ENCODE data around the gene DAAM1.

Gene DAAM1

GRCh38 chr14:59176765-59177164 is 11.7 kb upstream of the DAAM1 start:
- H3K36me3 ChIP-seq (ENCODE audit: control insufficient read depth in 4 of 4, insufficient read depth in 4 of 4, low read length in 3 of 4), result no peaks in the 10 kb centered on the region
- H3K4me1 ChIP-seq (ENCODE audit: control extremely low read depth in 1 of 4, control insufficient read depth in 4 of 4, insufficient read depth in 4 of 4, low read length in 3 of 4), result peaks cover 0 to 16% (median 6%) of the 10 kb centered on the region in 4 experiments
- no peak overlapping the region for H3K27ac ChIP-seq (ENCODE audit: insufficient read depth in 1 of 2, low read depth in 1 of 2, low read length in 2 of 2, poor library complexity in 1 of 2, severe bottlenecking in 2 of 2)
- ChIA-PET POLR2A (no interaction called here), CTCF (interaction anchor here (0.9 to 1.2 kb wide), 2 partner anchors 8 to 12 kb away, joined by 3 to 7 read pairs; partner anchors contain the start of gene DAAM1)
- no peak for DNase-seq
- H3K9me3 ChIP-seq (ENCODE audit: control extremely low read depth in 1 of 5, control insufficient read depth in 4 of 5, insufficient read depth in 2 of 5, low read depth in 1 of 5, low read length in 4 of 5), result no peaks in the 10 kb centered on the region
- no peaks in the 10 kb centered on the region for H3K27me3 ChIP-seq (replicated peaks in 2 of 5; ENCODE audit: control insufficient read depth in 4 of 5, insufficient read depth in 5 of 5, low read length in 4 of 5)
- no peak overlapping the region for H3K4me3 ChIP-seq (ENCODE audit: control insufficient read depth in 1 of 7, extremely low read depth in 1 of 7, insufficient read depth in 4 of 7, low read depth in 2 of 7, low read length in 6 of 7)
- no CpG with 5 or more reads among the region's 1 CpG for WGBS (ENCODE audit: insufficient coverage)

GRCh38 chr14:59177262-59177661 is 11.2 kb upstream of the DAAM1 start:
- no peaks in the 10 kb centered on the region for H3K27me3 ChIP-seq (replicated peaks in 2 of 5; ENCODE audit: control insufficient read depth in 4 of 5, insufficient read depth in 5 of 5, low read length in 4 of 5)
- no peak for DNase-seq
- H3K9me3 ChIP-seq (ENCODE audit: control extremely low read depth in 1 of 5, control insufficient read depth in 4 of 5, insufficient read depth in 2 of 5, low read depth in 1 of 5, low read length in 4 of 5), result no peaks in the 10 kb centered on the region
- peaks cover 0 to 11% (median 6%) of the 10 kb centered on the region in 4 experiments for H3K4me1 ChIP-seq (ENCODE audit: control extremely low read depth in 1 of 4, control insufficient read depth in 4 of 4, insufficient read depth in 4 of 4, low read length in 3 of 4)
- no peak overlapping the region for H3K27ac ChIP-seq (ENCODE audit: insufficient read depth in 1 of 2, low read depth in 1 of 2, low read length in 2 of 2, poor library complexity in 1 of 2, severe bottlenecking in 2 of 2)
- POLR2A ChIA-PET, result no interaction called here
- no peaks in the 10 kb centered on the region for H3K36me3 ChIP-seq (ENCODE audit: control insufficient read depth in 4 of 4, insufficient read depth in 4 of 4, low read length in 3 of 4)
- CTCF ChIA-PET, result no interaction called here
- WGBS (ENCODE audit: insufficient coverage), result 100% methylated on average over 2 of the region's 2 CpGs
- H3K4me3 ChIP-seq (ENCODE audit: control insufficient read depth in 1 of 7, extremely low read depth in 1 of 7, insufficient read depth in 4 of 7, low read depth in 2 of 7, low read length in 6 of 7), result no peak overlapping the region

- CTCF ChIA-PET, result interaction anchor here (0.7 kb wide), 1 partner anchor 63 kb away, joined by 3 read pairs; no protein-coding TSS in a partner anchor
- POLR2A ChIA-PET, result no interaction called here
- Histone ChIP-seq H3K9me3 (ENCODE audit: control extremely low read depth in 1 of 5, control insufficient read depth in 4 of 5, insufficient read depth in 2 of 5, low read depth in 1 of 5, low read length in 4 of 5) (no peaks in the 10 kb centered on the region), H3K27me3 (replicated peaks in 2 of 5; ENCODE audit: control insufficient read depth in 4 of 5, insufficient read depth in 5 of 5, low read length in 4 of 5) (peaks cover 2 to 10% (median 4%) of the 10 kb centered on the region in 5 experiments), H3K27ac (ENCODE audit: insufficient read depth in 1 of 2, low read depth in 1 of 2, low read length in 2 of 2, poor library complexity in 1 of 2, severe bottlenecking in 2 of 2) (no peak overlapping the region), H3K4me3 (ENCODE audit: control insufficient read depth in 1 of 7, extremely low read depth in 1 of 7, insufficient read depth in 4 of 7, low read depth in 2 of 7, low read length in 6 of 7) (no peak overlapping the region), H3K36me3 (ENCODE audit: control insufficient read depth in 4 of 4, insufficient read depth in 4 of 4, low read length in 3 of 4) (no peaks in the 10 kb centered on the region), H3K4me1 (ENCODE audit: control extremely low read depth in 1 of 4, control insufficient read depth in 4 of 4, insufficient read depth in 4 of 4, low read length in 3 of 4) (peaks cover 0 to 10% (median 6%) of the 10 kb centered on the region in 4 experiments)
- no peak for DNase-seq
- WGBS (ENCODE audit: insufficient coverage), result 92% methylated on average over 1 of the region's 1 CpG
Measured at GRCh38 chr14:59181791-59182190, 6.7 kb upstream of the DAAM1 start.

- WGBS (ENCODE audit: insufficient coverage), result 96% methylated on average over 3 of the region's 5 CpGs
- H3K36me3 ChIP-seq (ENCODE audit: control insufficient read depth in 4 of 4, insufficient read depth in 4 of 4, low read length in 3 of 4), result no peaks in the 10 kb centered on the region
- no peak overlapping the region for H3K27ac ChIP-seq (ENCODE audit: insufficient read depth in 1 of 2, low read depth in 1 of 2, low read length in 2 of 2, poor library complexity in 1 of 2, severe bottlenecking in 2 of 2)
- H3K9me3 ChIP-seq (ENCODE audit: control extremely low read depth in 1 of 5, control insufficient read depth in 4 of 5, insufficient read depth in 2 of 5, low read depth in 1 of 5, low read length in 4 of 5), result no peaks in the 10 kb centered on the region
- peaks cover 6 to 15% (median 10%) of the 10 kb centered on the region in 4 experiments for H3K4me1 ChIP-seq (ENCODE audit: control extremely low read depth in 1 of 4, control insufficient read depth in 4 of 4, insufficient read depth in 4 of 4, low read length in 3 of 4)
- no peak overlapping the region for H3K4me3 ChIP-seq (ENCODE audit: control insufficient read depth in 1 of 7, extremely low read depth in 1 of 7, insufficient read depth in 4 of 7, low read depth in 2 of 7, low read length in 6 of 7)
- H3K27me3 ChIP-seq (replicated peaks in 2 of 5; ENCODE audit: control insufficient read depth in 4 of 5, insufficient read depth in 5 of 5, low read length in 4 of 5), result peaks cover 2 to 10% (median 4%) of the 10 kb centered on the region in 5 experiments
- CTCF ChIA-PET, result no interaction called here
- POLR2A ChIA-PET, result no interaction called here
- DNase-seq, result no peak
Measured at GRCh38 chr14:59182641-59183040, 5.8 kb upstream of the DAAM1 start.

GRCh38 chr14:59183150-59183549 is 5.3 kb upstream of the DAAM1 start:
- Histone ChIP-seq H3K27me3 (replicated peaks in 2 of 5; ENCODE audit: control insufficient read depth in 4 of 5, insufficient read depth in 5 of 5, low read length in 4 of 5) (peaks cover 2 to 10% (median 4%) of the 10 kb centered on the region in 5 experiments), H3K27ac (ENCODE audit: insufficient read depth in 1 of 2, low read depth in 1 of 2, low read length in 2 of 2, poor library complexity in 1 of 2, severe bottlenecking in 2 of 2) (no peak overlapping the region), H3K9me3 (ENCODE audit: control extremely low read depth in 1 of 5, control insufficient read depth in 4 of 5, insufficient read depth in 2 of 5, low read depth in 1 of 5, low read length in 4 of 5) (no peaks in the 10 kb centered on the region), H3K4me1 (ENCODE audit: control extremely low read depth in 1 of 4, control insufficient read depth in 4 of 4, insufficient read depth in 4 of 4, low read length in 3 of 4) (peaks cover 7 to 20% (median 12%) of the 10 kb centered on the region in 4 experiments), H3K4me3 (ENCODE audit: control insufficient read depth in 1 of 7, extremely low read depth in 1 of 7, insufficient read depth in 4 of 7, low read depth in 2 of 7, low read length in 6 of 7) (no peak overlapping the region), H3K36me3 (ENCODE audit: control insufficient read depth in 4 of 4, insufficient read depth in 4 of 4, low read length in 3 of 4) (no peaks in the 10 kb centered on the region)
- POLR2A ChIA-PET, result no interaction called here
- CTCF ChIA-PET, result interaction anchor here (0.7 kb wide), 1 partner anchor 53 kb away, joined by 3 read pairs; no protein-coding TSS in a partner anchor
- no peak for DNase-seq

- H3K36me3 ChIP-seq (ENCODE audit: control insufficient read depth in 4 of 4, insufficient read depth in 4 of 4, low read length in 3 of 4), result no peaks in the 10 kb centered on the region
- H3K27me3 ChIP-seq (replicated peaks in 2 of 5; ENCODE audit: control insufficient read depth in 4 of 5, insufficient read depth in 5 of 5, low read length in 4 of 5), result peaks cover 2 to 10% (median 4%) of the 10 kb centered on the region in 5 experiments
- H3K4me3 ChIP-seq (ENCODE audit: control insufficient read depth in 1 of 7, extremely low read depth in 1 of 7, insufficient read depth in 4 of 7, low read depth in 2 of 7, low read length in 6 of 7), result no peak overlapping the region
- POLR2A ChIA-PET, result no interaction called here
- no peak overlapping the region for H3K27ac ChIP-seq (ENCODE audit: insufficient read depth in 1 of 2, low read depth in 1 of 2, low read length in 2 of 2, poor library complexity in 1 of 2, severe bottlenecking in 2 of 2)
- CTCF ChIA-PET, result interaction anchor here (0.7 to 1.6 kb wide), 3 partner anchors 8 to 60 kb away, joined by 3 read pairs; no protein-coding TSS in a partner anchor
- DNase-seq, result no peak
- WGBS (ENCODE audit: insufficient coverage), result 93% methylated on average over 3 of the region's 3 CpGs
- H3K9me3 ChIP-seq (ENCODE audit: control extremely low read depth in 1 of 5, control insufficient read depth in 4 of 5, insufficient read depth in 2 of 5, low read depth in 1 of 5, low read length in 4 of 5), result no peaks in the 10 kb centered on the region
- H3K4me1 ChIP-seq (ENCODE audit: control extremely low read depth in 1 of 4, control insufficient read depth in 4 of 4, insufficient read depth in 4 of 4, low read length in 3 of 4), result peaks cover 7 to 12% (median 10%) of the 10 kb centered on the region in 4 experiments
Measured at GRCh38 chr14:59184396-59184795, 4.1 kb upstream of the DAAM1 start.

GRCh38 chr14:59185676-59186075 is 2.8 kb upstream of the DAAM1 start:
- Histone ChIP-seq H3K4me1 (ENCODE audit: control extremely low read depth in 1 of 4, control insufficient read depth in 4 of 4, insufficient read depth in 4 of 4, low read length in 3 of 4) (peaks cover 14 to 25% (median 21%) of the 10 kb centered on the region in 4 experiments), H3K27me3 (replicated peaks in 2 of 5; ENCODE audit: control insufficient read depth in 4 of 5, insufficient read depth in 5 of 5, low read length in 4 of 5) (peaks cover 2 to 10% (median 4%) of the 10 kb centered on the region in 5 experiments), H3K36me3 (ENCODE audit: control insufficient read depth in 4 of 4, insufficient read depth in 4 of 4, low read length in 3 of 4) (no peaks in the 10 kb centered on the region), H3K27ac (ENCODE audit: insufficient read depth in 1 of 2, low read depth in 1 of 2, low read length in 2 of 2, poor library complexity in 1 of 2, severe bottlenecking in 2 of 2) (no peak overlapping the region), H3K9me3 (ENCODE audit: control extremely low read depth in 1 of 5, control insufficient read depth in 4 of 5, insufficient read depth in 2 of 5, low read depth in 1 of 5, low read length in 4 of 5) (no peaks in the 10 kb centered on the region), H3K4me3 (ENCODE audit: control insufficient read depth in 1 of 7, extremely low read depth in 1 of 7, insufficient read depth in 4 of 7, low read depth in 2 of 7, low read length in 6 of 7) (no peak overlapping the region)
- no peak for DNase-seq
- CTCF ChIA-PET, result no interaction called here
- 60% methylated on average over 1 of the region's 2 CpGs for WGBS (ENCODE audit: insufficient coverage)
- POLR2A ChIA-PET, result no interaction called here

Data from common myeloid progenitor, CD34-positive (primary cell).